NCI-H2196 treated with DMSO at 0.1 percent for 48 hours (cell line): ENCODE results near the gene KBTBD12.
"Not testable (repeated sequence)": the region's sequence is repeated elsewhere in the genome, so short reads cannot be mapped to it uniquely, and the experiment has no call there.

Experiments used
- DNase-seq: peaks from one replicate; lab custom pipeline; 2025; ENCODE audit not compliant: unreplicated experiment; lab: John Stamatoyannopoulos, UW

Gene KBTBD12

GRCh38 chr3:127915115-127915936 lies at the start of gene KBTBD12:
Gene KBTBD12 (plus strand): TSS chr3:127915232. CDS start chr3:127923062, 7,830 bp downstream.
- DNase-seq: no peak

- no peak for DNase-seq
Measured at GRCh38 chr3:127865941-127866340, 49.1 kb upstream of the KBTBD12 start.

- DNase-seq: no peak
Measured at GRCh38 chr3:127867412-127867811, 47.6 kb upstream of the KBTBD12 start.

- DNase-seq: no peak
Measured at GRCh38 chr3:127867986-127868385, 47.0 kb upstream of the KBTBD12 start.

- no peak for DNase-seq
Measured at GRCh38 chr3:127870156-127870555, 44.9 kb upstream of the KBTBD12 start.

- DNase-seq: not testable (repeated sequence)
Measured at GRCh38 chr3:127874097-127874496, 40.9 kb upstream of the KBTBD12 start.

GRCh38 chr3:127881586-127881985 lies 33.4 kb upstream of the KBTBD12 start:
- no peak for DNase-seq

- DNase-seq: no peak
Measured at GRCh38 chr3:127884041-127884440, 31.0 kb upstream of the KBTBD12 start.

GRCh38 chr3:127886231-127886955 lies 28.6 kb upstream of the KBTBD12 start:
- DNase-seq: no peak

GRCh38 chr3:127886956-127887231 lies 28.1 kb upstream of the KBTBD12 start:
- no peak for DNase-seq

GRCh38 chr3:127887321-127887720 lies 27.7 kb upstream of the KBTBD12 start:
- DNase-seq: no peak

- no peak for DNase-seq
Measured at GRCh38 chr3:127888156-127888555, 26.9 kb upstream of the KBTBD12 start.

GRCh38 chr3:127888564-127889107 lies 26.4 kb upstream of the KBTBD12 start:
- DNase-seq: no peak

GRCh38 chr3:127889461-127889863 lies 25.6 kb upstream of the KBTBD12 start:
- DNase-seq: no peak

- DNase-seq: no peak
Measured at GRCh38 chr3:127889976-127890650, 24.9 kb upstream of the KBTBD12 start.

GRCh38 chr3:127890651-127891290 lies 24.3 kb upstream of the KBTBD12 start:
- not testable (repeated sequence) for DNase-seq

- DNase-seq: no peak
Measured at GRCh38 chr3:127894481-127894880, 20.6 kb upstream of the KBTBD12 start.

GRCh38 chr3:127899200-127899599 lies 15.8 kb upstream of the KBTBD12 start:
- DNase-seq: no peak

- DNase-seq: no peak
Measured at GRCh38 chr3:127899766-127900165, 15.3 kb upstream of the KBTBD12 start.

GRCh38 chr3:127900536-127900935 lies 14.5 kb upstream of the KBTBD12 start:
- DNase-seq: no peak

- no peak for DNase-seq
Measured at GRCh38 chr3:127902486-127902885, 12.5 kb upstream of the KBTBD12 start.
